ENCODE measurements around the gene TMCO6.

Gene TMCO6

DNA sequence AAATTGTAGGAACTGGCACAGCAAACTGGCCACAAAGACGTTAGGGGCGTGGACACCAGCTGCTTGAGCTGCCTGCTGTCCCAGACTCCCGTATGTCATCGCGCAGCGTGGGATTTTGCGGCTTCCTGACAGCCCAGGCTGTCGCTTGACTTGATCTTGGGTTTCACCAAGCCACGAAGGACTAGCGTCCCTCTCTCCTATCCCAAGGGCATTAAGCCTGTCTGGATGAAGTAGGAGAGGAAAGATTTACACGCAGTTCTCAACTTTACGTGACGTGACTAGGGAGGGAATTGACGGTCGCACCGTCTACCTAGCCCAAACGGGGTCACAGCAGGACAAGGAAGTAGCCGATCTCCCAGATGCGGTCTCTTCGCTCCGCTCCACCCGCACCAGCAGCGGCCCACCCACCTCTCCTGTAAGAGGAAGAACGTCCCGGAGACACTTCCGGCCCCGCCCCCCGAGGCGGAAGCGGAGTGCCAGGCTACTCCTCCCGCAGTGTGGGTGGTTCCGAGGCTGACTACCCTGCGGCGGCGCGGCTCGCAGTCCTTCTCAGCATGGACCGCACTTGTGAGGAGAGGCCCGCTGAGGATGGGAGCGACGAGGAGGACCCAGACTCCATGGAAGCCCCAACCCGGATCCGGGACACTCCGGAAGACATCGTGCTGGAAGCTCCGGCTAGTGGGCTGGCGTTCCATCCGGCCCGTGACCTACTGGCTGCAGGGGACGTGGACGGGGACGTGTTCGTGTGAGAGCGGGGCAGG lies 25.3 kb downstream of the TMCO6 start, which contains the start of gene WDR55 (continued):
- no peak for TF ChIP-seq ZNF404 (tag by site-specific recombination; IDR thresholded peaks at IDR 0.05)
- peak; percentile 83 for TF ChIP-seq TRIM28 (IDR thresholded peaks at IDR 0.05; ENCODE audit: borderline replicate concordance, low read length)
- TF ChIP-seq, protein P1, sequence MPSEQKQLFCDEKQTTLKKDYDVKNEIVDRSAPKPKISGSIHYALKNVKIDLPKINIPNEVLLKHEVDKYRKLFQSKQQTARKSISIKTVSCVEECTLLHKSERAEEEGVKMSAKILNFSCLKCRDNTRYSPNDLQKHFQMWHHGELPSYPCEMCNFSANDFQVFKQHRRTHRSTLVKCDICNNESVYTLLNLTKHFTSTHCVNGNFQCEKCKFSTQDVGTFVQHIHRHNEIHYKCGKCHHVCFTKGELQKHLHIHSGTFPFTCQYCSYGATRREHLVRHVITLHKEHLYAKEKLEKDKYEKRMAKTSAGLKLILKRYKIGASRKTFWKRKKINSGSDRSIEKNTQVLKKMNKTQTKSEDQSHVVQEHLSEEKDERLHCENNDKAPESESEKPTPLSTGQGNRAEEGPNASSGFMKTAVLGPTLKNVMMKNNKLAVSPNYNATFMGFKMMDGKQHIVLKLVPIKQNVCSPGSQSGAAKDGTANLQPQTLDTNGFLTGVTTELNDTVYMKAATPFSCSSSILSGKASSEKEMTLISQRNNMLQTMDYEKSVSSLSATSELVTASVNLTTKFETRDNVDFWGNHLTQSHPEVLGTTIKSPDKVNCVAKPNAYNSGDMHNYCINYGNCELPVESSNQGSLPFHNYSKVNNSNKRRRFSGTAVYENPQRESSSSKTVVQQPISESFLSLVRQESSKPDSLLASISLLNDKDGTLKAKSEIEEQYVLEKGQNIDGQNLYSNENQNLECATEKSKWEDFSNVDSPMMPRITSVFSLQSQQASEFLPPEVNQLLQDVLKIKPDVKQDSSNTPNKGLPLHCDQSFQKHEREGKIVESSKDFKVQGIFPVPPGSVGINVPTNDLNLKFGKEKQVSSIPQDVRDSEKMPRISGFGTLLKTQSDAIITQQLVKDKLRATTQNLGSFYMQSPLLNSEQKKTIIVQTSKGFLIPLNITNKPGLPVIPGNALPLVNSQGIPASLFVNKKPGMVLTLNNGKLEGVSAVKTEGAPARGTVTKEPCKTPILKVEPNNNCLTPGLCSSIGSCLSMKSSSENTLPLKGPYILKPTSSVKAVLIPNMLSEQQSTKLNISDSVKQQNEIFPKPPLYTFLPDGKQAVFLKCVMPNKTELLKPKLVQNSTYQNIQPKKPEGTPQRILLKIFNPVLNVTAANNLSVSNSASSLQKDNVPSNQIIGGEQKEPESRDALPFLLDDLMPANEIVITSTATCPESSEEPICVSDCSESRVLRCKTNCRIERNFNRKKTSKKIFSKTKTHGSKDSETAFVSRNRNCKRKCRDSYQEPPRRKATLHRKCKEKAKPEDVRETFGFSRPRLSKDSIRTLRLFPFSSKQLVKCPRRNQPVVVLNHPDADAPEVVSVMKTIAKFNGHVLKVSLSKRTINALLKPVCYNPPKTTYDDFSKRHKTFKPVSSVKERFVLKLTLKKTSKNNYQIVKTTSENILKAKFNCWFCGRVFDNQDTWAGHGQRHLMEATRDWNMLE (tag by site-specific recombination; conservative IDR thresholded peaks at IDR 0.05; ENCODE audit: low read depth), result peak; percentile 44; the same call in 1 of the 2 replicates
- TF ChIP-seq WT1 (tag by site-specific recombination; IDR thresholded peaks at IDR 0.05), result no peak
- TF ChIP-seq, protein P2, sequence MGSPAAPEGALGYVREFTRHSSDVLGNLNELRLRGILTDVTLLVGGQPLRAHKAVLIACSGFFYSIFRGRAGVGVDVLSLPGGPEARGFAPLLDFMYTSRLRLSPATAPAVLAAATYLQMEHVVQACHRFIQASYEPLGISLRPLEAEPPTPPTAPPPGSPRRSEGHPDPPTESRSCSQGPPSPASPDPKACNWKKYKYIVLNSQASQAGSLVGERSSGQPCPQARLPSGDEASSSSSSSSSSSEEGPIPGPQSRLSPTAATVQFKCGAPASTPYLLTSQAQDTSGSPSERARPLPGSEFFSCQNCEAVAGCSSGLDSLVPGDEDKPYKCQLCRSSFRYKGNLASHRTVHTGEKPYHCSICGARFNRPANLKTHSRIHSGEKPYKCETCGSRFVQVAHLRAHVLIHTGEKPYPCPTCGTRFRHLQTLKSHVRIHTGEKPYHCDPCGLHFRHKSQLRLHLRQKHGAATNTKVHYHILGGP (tag by site-specific recombination; IDR thresholded peaks at IDR 0.05), result no peak
- TF ChIP-seq ZNF146 (tag by site-specific recombination; IDR thresholded peaks at IDR 0.05), result no peak
- no peak for TF ChIP-seq ZNF155 (tag by site-specific recombination; IDR thresholded peaks at IDR 0.05)
- TF ChIP-seq ZNF791 (tag by site-specific recombination; IDR thresholded peaks at IDR 0.05), result no peak
- TF ChIP-seq ZNF701 (tag by site-specific recombination; IDR thresholded peaks at IDR 0.05), result no peak
- no peak for TF ChIP-seq KLF7 (tag by site-specific recombination; IDR thresholded peaks at IDR 0.05; ENCODE audit: borderline replicate concordance)
- peak; percentile 79 for TF ChIP-seq ZNF341 (tag by site-specific recombination; IDR thresholded peaks at IDR 0.05; ENCODE audit: low read depth)
- no peak for TF ChIP-seq ZNF623 (tag by site-specific recombination; IDR thresholded peaks at IDR 0.05)
- TF ChIP-seq, protein P3, sequence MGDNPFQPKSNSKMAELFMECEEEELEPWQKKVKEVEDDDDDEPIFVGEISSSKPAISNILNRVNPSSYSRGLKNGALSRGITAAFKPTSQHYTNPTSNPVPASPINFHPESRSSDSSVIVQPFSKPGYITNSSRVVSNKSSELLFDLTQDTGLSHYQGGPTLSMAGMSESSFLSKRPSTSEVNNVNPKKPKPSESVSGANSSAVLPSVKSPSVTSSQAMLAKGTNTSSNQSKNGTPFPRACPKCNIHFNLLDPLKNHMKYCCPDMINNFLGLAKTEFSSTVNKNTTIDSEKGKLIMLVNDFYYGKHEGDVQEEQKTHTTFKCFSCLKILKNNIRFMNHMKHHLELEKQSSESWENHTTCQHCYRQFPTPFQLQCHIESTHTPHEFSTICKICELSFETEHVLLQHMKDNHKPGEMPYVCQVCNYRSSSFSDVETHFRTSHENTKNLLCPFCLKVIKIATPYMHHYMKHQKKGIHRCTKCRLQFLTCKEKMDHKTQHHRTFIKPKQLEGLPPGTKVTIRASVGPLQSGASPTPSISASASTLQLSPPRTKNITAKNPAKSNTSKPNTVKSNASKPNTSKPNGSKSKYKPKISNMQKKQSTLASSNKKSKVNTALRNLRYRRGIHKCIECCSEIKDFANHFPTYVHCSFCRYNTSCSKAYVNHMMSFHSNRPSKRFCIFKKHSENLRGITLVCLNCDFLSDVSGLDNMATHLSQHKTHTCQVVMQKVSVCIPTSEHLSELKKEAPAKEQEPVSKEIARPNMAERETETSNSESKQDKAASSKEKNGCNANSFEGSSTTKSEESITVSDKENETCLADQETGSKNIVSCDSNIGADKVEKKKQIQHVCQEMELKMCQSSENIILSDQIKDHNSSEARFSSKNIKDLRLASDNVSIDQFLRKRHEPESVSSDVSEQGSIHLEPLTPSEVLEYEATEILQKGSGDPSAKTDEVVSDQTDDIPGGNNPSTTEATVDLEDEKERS (tag by site-specific recombination; IDR thresholded peaks at IDR 0.05), result no peak
- TF ChIP-seq PRDM10 (tag by site-specific recombination; IDR thresholded peaks at IDR 0.05), result peak; percentile 89
- TF ChIP-seq PRDM6 (tag by site-specific recombination; IDR thresholded peaks at IDR 0.05), result no peak
- TF ChIP-seq, protein P4, sequence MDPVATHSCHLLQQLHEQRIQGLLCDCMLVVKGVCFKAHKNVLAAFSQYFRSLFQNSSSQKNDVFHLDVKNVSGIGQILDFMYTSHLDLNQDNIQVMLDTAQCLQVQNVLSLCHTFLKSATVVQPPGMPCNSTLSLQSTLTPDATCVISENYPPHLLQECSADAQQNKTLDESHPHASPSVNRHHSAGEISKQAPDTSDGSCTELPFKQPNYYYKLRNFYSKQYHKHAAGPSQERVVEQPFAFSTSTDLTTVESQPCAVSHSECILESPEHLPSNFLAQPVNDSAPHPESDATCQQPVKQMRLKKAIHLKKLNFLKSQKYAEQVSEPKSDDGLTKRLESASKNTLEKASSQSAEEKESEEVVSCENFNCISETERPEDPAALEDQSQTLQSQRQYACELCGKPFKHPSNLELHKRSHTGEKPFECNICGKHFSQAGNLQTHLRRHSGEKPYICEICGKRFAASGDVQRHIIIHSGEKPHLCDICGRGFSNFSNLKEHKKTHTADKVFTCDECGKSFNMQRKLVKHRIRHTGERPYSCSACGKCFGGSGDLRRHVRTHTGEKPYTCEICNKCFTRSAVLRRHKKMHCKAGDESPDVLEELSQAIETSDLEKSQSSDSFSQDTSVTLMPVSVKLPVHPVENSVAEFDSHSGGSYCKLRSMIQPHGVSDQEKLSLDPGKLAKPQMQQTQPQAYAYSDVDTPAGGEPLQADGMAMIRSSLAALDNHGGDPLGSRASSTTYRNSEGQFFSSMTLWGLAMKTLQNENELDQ (tag by site-specific recombination; IDR thresholded peaks at IDR 0.05; ENCODE audit: low read depth), result no peak
- TF ChIP-seq, protein P5, sequence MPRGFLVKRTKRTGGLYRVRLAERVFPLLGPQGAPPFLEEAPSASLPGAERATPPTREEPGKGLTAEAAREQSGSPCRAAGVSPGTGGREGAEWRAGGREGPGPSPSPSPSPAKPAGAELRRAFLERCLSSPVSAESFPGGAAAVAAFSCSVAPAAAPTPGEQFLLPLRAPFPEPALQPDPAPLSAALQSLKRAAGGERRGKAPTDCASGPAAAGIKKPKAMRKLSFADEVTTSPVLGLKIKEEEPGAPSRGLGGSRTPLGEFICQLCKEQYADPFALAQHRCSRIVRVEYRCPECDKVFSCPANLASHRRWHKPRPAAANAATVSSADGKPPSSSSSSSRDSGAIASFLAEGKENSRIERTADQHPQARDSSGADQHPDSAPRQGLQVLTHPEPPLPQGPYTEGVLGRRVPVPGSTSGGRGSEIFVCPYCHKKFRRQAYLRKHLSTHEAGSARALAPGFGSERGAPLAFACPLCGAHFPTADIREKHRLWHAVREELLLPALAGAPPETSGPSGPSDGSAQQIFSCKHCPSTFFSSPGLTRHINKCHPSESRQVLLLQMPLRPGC (tag by site-specific recombination; IDR thresholded peaks at IDR 0.05), result 0 out of 2 replicates have a peak, but pooled peaks have one; percentile 16
- TF ChIP-seq ZNF629 (tag by site-specific recombination; IDR thresholded peaks at IDR 0.05), result peak; percentile 87
- no peak for TF ChIP-seq SCRT2 (tag by site-specific recombination; IDR thresholded peaks at IDR 0.05)

All from HEK293 (cell line).